ENCODE results near the gene USF3. TPM values are rescaled to one million over a fixed set of nuclear protein-coding genes. Genes with fewer than 3 reads are reported as not detected.

The USF3 gene
- total and polyA plus RNA-seq, 2 of the 4 experiments (the other 2 are of a cell fraction) = 3.0 to 5.2 TPM

GRCh38 chr3:113697500-113698090 lies 1.2 kb upstream of the USF3 start:
- Histone ChIP-seq H3K9me3 (ENCODE audit: control insufficient read depth, insufficient read depth, low read length) (no peaks in the 10 kb centered on the region), H3K23ac (ENCODE audit: low read depth, low read length) (peak overlapping the region; percentile 99), H4K8ac (ENCODE audit: low read depth in 2 of 2, low read length in 2 of 2) (peak overlapping the region; percentile 90 to 99), H3K18ac (ENCODE audit: low read depth, low read length) (peak overlapping the region; percentile 77), H4K20me1 (ENCODE audit: insufficient read depth, low read length) (no peaks in the 10 kb centered on the region), H3K79me1 (ENCODE audit: low read depth in 1 of 2, low read length in 2 of 2) (peaks cover 23 to 39% of the 10 kb centered on the region in 2 experiments), H3K14ac (replicated peaks; ENCODE audit: low read depth, low read length) (peak overlapping the region; percentile 100), H2BK15ac (ENCODE audit: low read depth, low read length) (peak overlapping the region; percentile 95; the same call in 2 of the 3 replicates), H3K56ac (ENCODE audit: extremely low read depth, insufficient read depth, low read length) (peak overlapping the region; percentile 96), H3K4ac (ENCODE audit: low read depth, low read length) (peak overlapping the region; percentile 99), H3K36me3 (ENCODE audit: control insufficient read depth, insufficient read depth, low read length) (no peaks in the 10 kb centered on the region), H2BK5ac (ENCODE audit: low read depth, low read length, poor library complexity, severe bottlenecking) (peak overlapping the region; percentile 98), H2BK20ac (ENCODE audit: low read depth, low read length) (peak overlapping the region; percentile 69; the same call in 1 of the 2 replicates), H3K4me3 (ENCODE audit: insufficient read depth, low read depth, low read length) (peak overlapping the region; percentile 62), H2BK120ac (ENCODE audit: low read depth, low read length) (peak overlapping the region; percentile 96), H4K91ac (ENCODE audit: insufficient read depth, low read depth, low read length) (peak overlapping the region; percentile 95), H4K5ac (ENCODE audit: low read depth, low read length) (peak overlapping the region; percentile 94), H2AFZ (replicated peaks; ENCODE audit: low read length, poor library complexity) (peak overlapping the region; percentile 93), H2AK5ac (ENCODE audit: low read depth, low read length) (peak overlapping the region; percentile 78; the same call in 1 of the 2 replicates), H3K4me2 (ENCODE audit: low read depth, low read length) (peak overlapping the region; percentile 95), H3K9me1 (ENCODE audit: insufficient read depth, low read length) (no peaks in the 10 kb centered on the region; the same call in 1 of the 2 replicates), H2AK9ac (replicated peaks; ENCODE audit: low read depth, low read length, poor library complexity) (peak overlapping the region; percentile 94), H3K27me3 (ENCODE audit: control insufficient read depth, insufficient read depth, low read length) (no peaks in the 10 kb centered on the region), H3K4me1 (ENCODE audit: control insufficient read depth, insufficient read depth, low read length) (peaks cover 4% of the 10 kb centered on the region), H3K9ac (ENCODE audit: low read depth, low read length) (peak overlapping the region; percentile 92), H3K27ac (ENCODE audit: insufficient read depth, low read length) (peak overlapping the region; percentile 90)
- 17% methylated on average over 1 of the region's 10 CpGs; no CpG with 5 or more reads in 1 of the 2 experiments for WGBS, 2 experiments (ENCODE audit: extremely low coverage in 2 of 2, insufficient read length in 1 of 2)
- no TSS peak for BruUV-seq (replicated peaks)
- POLR2A ChIA-PET (ENCODE audit: unreplicated experiment) = no interaction called here
- CTCF ChIA-PET = no interaction called here
- intact Hi-C loops (cut with micrococcal nuclease) (no loop called here), dilution Hi-C loops (cut with HindIII; ENCODE audit: low sequenced_read_pairs, unreplicated experiment) (no loop called here), in situ Hi-C loops (cut with MboI; ENCODE audit: low sequenced_read_pairs) (no loop called here)
- DNase-seq = peak; percentile 34
- no peak for TF ChIP-seq POLR2A (IDR thresholded peaks at IDR 0.05; ENCODE audit: low read depth, low read length)
- no peak for TF ChIP-seq MAFK (IDR thresholded peaks at IDR 0.05; ENCODE audit: low read depth, low read length)
- no peak for TF ChIP-seq MXI1 (IDR thresholded peaks at IDR 0.05; ENCODE audit: borderline replicate concordance, low read depth, low read length)
- TF ChIP-seq CEBPB (IDR thresholded peaks at IDR 0.05; ENCODE audit: low read depth, low read length) = no peak
- no peak for TF ChIP-seq MAZ (IDR thresholded peaks at IDR 0.05; ENCODE audit: borderline replicate concordance, low read depth, low read length)
- TF ChIP-seq SMC3 (IDR thresholded peaks at IDR 0.05; ENCODE audit: low read depth, low read length) = no peak
- no peak for TF ChIP-seq RCOR1 (IDR thresholded peaks at IDR 0.05; ENCODE audit: insufficient replicate concordance, low read length)
- no peak for TF ChIP-seq FOS (IDR thresholded peaks at IDR 0.05; ENCODE audit: low read depth, low read length)
- TF ChIP-seq BHLHE40 (IDR thresholded peaks at IDR 0.05; ENCODE audit: low read depth, low read length) = no peak
- no peak for TF ChIP-seq CHD1 (IDR thresholded peaks at IDR 0.05; ENCODE audit: low read depth, low read length)
- TF ChIP-seq, protein P1, sequence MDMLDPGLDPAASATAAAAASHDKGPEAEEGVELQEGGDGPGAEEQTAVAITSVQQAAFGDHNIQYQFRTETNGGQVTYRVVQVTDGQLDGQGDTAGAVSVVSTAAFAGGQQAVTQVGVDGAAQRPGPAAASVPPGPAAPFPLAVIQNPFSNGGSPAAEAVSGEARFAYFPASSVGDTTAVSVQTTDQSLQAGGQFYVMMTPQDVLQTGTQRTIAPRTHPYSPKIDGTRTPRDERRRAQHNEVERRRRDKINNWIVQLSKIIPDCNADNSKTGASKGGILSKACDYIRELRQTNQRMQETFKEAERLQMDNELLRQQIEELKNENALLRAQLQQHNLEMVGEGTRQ (IDR thresholded peaks at IDR 0.05; ENCODE audit: low read depth, low read length) = no peak
- TF ChIP-seq NFE2L2 (IDR thresholded peaks at IDR 0.05; ENCODE audit: low read depth, low read length) = no peak
- TF ChIP-seq RAD21 (IDR thresholded peaks at IDR 0.05; ENCODE audit: low read length) = no peak
- no peak for ATAC-seq (ENCODE audit: low read depth)
